ENCODE data around the gene OR1E2. TPM values are rescaled to one million over a fixed set of nuclear protein-coding genes. Genes with fewer than 3 reads are reported as not detected.

The OR1E2 gene
- total and polyA plus RNA-seq, 2 of the 13 experiments (the other 11 are each of a cell fraction or from before 2014, with no cell fraction given), result not detected

DNA sequence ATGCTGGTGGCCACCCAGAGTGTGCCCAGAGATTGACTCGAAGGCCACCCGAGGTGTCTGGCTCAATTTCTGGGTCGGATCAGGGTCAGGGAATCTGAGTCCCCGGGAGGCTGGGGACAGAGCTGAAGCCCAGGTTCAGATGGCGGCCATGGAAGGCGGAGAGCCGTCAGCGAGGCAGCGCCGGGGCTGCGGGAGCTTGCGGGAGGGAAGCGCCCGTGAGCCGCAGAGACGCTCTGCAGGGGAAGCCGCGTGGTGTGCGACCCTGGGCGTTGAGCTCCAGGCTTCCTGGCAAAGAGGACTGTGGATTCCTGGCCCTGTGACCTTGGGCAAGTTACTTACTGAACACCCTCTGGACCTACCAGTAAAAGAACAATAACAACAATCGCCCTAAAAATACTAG, 38.5 kb upstream of the OR1E2 start (continued):
- TF ChIP-seq BHLHE40 (IDR thresholded peaks at IDR 0.05; ENCODE audit: low read length), result no peak
- no peak for TF ChIP-seq MTF2 (CRISPR knock-in tag; IDR thresholded peaks at IDR 0.05; ENCODE audit: borderline replicate concordance)
- TF ChIP-seq HOXA3 (CRISPR knock-in tag; IDR thresholded peaks at IDR 0.05), result peak; percentile 18; the same call in 1 of the 2 replicates
- TF ChIP-seq, protein P1, sequence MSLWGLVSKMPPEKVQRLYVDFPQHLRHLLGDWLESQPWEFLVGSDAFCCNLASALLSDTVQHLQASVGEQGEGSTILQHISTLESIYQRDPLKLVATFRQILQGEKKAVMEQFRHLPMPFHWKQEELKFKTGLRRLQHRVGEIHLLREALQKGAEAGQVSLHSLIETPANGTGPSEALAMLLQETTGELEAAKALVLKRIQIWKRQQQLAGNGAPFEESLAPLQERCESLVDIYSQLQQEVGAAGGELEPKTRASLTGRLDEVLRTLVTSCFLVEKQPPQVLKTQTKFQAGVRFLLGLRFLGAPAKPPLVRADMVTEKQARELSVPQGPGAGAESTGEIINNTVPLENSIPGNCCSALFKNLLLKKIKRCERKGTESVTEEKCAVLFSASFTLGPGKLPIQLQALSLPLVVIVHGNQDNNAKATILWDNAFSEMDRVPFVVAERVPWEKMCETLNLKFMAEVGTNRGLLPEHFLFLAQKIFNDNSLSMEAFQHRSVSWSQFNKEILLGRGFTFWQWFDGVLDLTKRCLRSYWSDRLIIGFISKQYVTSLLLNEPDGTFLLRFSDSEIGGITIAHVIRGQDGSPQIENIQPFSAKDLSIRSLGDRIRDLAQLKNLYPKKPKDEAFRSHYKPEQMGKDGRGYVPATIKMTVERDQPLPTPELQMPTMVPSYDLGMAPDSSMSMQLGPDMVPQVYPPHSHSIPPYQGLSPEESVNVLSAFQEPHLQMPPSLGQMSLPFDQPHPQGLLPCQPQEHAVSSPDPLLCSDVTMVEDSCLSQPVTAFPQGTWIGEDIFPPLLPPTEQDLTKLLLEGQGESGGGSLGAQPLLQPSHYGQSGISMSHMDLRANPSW (CRISPR knock-in tag; IDR thresholded peaks at IDR 0.05; ENCODE audit: borderline replicate concordance), result no peak
- no peak for TF ChIP-seq CERS6 (CRISPR knock-in tag; IDR thresholded peaks at IDR 0.05)
- no peak for TF ChIP-seq CBX2 (IDR thresholded peaks at IDR 0.05; ENCODE audit: low read depth, low read length)
- TF ChIP-seq CBX2 (CRISPR knock-in tag; IDR thresholded peaks at IDR 0.05; ENCODE audit: low read depth), result no peak

DNA sequence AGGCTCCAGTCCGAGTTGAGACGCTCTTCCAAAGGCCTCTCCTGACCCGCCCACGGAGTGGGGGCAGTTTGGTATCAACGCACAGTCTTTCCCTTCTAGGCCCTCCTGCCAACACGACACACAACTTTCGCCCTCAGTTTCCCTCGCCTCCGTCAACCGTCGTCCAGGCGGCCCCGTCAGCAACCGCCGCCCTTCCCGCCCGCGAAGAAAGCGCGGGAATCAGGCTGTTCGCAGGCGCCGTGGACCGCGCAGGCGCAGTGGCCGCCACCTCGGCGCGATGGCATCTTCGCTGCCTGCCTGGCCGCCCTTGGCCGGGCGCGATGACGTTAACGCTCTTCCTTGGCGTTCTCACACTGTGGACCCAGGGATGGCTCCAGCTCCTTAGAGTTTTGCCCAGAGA, 38.0 kb upstream of the OR1E2 start, which contains the start of gene SPATA22:
SPATA22 (minus strand) TSS at position 221 of the 400 bp plus-strand sequence. CDS start 2,494 bp downstream, outside the sequence.
- Histone ChIP-seq H3K4me3 (replicated peaks in 1 of 3; ENCODE audit: insufficient read depth in 1 of 3, low read depth in 2 of 3, low read length in 3 of 3) (no peak within 1 kb of the TSS), H3K36me3 (replicated peaks in 1 of 2; ENCODE audit: control insufficient read depth in 1 of 2, insufficient read depth in 2 of 2, low read length in 2 of 2) (no peaks in the 10 kb centered on the region), H3K9me3 (ENCODE audit: low read length) (no peaks in the 10 kb centered on the region), H3K27me3 (ENCODE audit: control insufficient read depth in 1 of 2, insufficient read depth in 2 of 2, low read length in 2 of 2) (no peaks in the 10 kb centered on the region), H3K79me2 (ENCODE audit: insufficient read depth, low read length) (no peaks in the 10 kb centered on the region), H3K4me2 (ENCODE audit: low read depth, low read length) (no peak within 1 kb of the TSS), H2AFZ (ENCODE audit: low read length) (no peak within 1 kb of the TSS), H3K27ac (ENCODE audit: extremely low read length, insufficient read depth, low read length) (no peak within 1 kb of the TSS), H3K9ac (ENCODE audit: insufficient read depth, low read depth, low read length) (no peak within 1 kb of the TSS), H4K20me1 (ENCODE audit: insufficient read depth, low read length) (no peaks in the 10 kb centered on the region), H3K4me1 (ENCODE audit: insufficient read depth, low read length) (peaks cover 44% of the 10 kb centered on the region)
- ChIA-PET POLR2A (no interaction called here), CTCF (ENCODE audit: low intra/inter-chr PET ratio, low total read pairs) (no interaction called here)
- no peak for DNase-seq (ENCODE audit: low spot score)
- intact Hi-C loops (cut with micrococcal nuclease; ENCODE audit: unreplicated experiment) (loop anchor here (5.0 kb wide), 1 partner anchor 61 kb away; no protein-coding TSS in a partner anchor), in situ Hi-C loops (cut with HindIII; ENCODE audit: extremely low pct_ligation_motif_present, low pct_unique_long_range_greater_than_20kb) (no loop called here)
- no peak for ATAC-seq
- no peak for FAIRE-seq
- BruUV-seq (replicated peaks), result no TSS peak
- 96% methylated on average over 38 of the region's 38 CpGs for WGBS (ENCODE audit: low lambda C conversion rate)
- TF ChIP-seq ZBED4 (CRISPR knock-in tag; IDR thresholded peaks at IDR 0.05; ENCODE audit: borderline replicate concordance) (no peak), KLF11 (CRISPR knock-in tag; IDR thresholded peaks at IDR 0.05) (no peak), ZNF614 (CRISPR knock-in tag; IDR thresholded peaks at IDR 0.05; ENCODE audit: borderline replicate concordance) (no peak), MTA3 (CRISPR knock-in tag; IDR thresholded peaks at IDR 0.05) (no peak), ZBTB1 (CRISPR knock-in tag; IDR thresholded peaks at IDR 0.05; ENCODE audit: borderline replicate concordance) (no peak), ZNF572 (CRISPR knock-in tag; IDR thresholded peaks at IDR 0.05) (no peak), ZFP90 (CRISPR knock-in tag; IDR thresholded peaks at IDR 0.05; ENCODE audit: borderline replicate concordance) (no peak), ZBTB49 (CRISPR knock-in tag; IDR thresholded peaks at IDR 0.05; ENCODE audit: borderline replicate concordance) (no peak)
